Skeletal muscle cell (primary cell): ENCODE results near the gene ABAT.
"Not testable (repeated sequence)": the region's sequence is repeated elsewhere in the genome, so short reads cannot be mapped to it uniquely, and the experiment has no call there.

ENCODE experiments used
- DNase-seq: peaks from one replicate; pipeline ENCODE4 v3.0.0-alpha.2; 2010; ENCODE audit warnings: low read depth
- H3K4me3 ChIP-seq: 2 replicates; pipeline ENCODE4 v1.5.1; 2011; ENCODE audit warnings: low read depth, mild to moderate bottlenecking, control low read depth, low read length, moderate library complexity

The ABAT gene

DNA sequence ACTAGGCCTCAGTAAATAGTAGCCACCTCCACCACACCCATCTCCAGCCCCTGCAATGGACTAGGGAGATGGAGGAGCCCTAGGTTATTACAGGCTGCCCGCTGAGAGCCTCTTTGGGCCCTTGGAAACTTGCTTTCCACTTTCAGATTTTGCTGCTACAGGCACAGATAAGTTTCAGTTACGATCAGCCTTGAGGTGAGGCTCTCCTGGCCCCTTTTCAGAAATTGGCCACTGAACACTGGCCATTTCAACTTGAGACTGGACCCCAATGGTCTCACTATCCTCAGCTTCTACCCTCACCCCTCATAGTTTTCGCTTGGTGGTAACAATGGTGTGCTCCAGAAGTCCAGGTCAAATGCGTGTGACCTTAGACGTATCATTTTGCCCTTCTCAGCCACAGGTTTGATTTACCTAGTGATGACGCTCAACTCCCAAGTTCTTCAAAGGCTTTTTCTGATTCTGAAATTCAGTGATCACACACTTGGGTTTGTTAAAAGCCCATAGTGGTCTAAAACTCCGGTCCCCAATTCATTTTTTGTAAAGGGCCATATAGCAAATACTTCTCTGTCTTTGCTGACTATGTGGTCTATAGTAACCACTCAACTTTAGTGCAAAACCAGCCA lies 124.2 kb downstream of the ABAT start:
- DNase-seq: no peak
- H3K4me3 ChIP-seq: peak overlapping the region; percentile 88

DNA sequence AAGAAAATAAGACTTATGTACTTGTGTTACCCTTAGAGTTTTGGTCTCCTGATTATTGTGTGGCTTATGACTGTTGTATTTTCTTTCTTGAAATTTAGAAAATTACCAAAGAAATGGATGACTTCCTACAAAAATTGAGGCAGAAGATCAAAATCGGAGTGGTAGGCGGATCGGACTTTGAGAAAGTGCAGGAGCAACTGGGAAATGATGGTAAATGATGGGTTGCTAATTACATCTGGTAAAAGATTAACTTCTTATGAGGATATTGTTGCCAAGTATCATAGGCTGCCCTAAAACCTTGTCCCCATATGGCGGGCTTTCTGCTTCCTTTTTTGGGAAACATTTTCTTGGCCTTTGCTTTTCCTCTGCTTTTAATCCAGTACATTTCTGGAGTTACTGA lies 127.3 kb downstream of the ABAT start:
- no peak overlapping the region for H3K4me3 ChIP-seq
- DNase-seq: no peak

DNA sequence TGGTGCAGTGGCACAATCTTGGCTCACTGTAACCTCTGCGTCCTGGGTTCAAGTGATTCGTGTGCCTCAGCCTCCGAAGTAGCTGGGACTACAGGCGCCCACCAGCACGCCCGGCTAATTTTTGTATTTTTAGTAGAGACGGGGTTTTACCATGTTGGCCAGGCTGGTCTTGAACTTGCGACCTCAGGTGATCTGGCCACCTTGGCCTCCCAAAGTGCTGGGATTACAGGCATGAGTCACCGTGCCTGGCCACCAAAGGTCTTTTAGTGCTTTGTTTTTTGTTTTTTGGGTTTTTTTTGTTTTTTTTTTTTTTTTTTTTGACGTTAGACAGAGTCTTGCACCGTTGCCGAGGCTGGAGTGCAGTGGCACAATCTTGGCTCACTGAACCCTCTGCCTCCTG lies 129.3 kb downstream of the ABAT start:
- not testable (repeated sequence) for DNase-seq, H3K4me3 ChIP-seq

DNA sequence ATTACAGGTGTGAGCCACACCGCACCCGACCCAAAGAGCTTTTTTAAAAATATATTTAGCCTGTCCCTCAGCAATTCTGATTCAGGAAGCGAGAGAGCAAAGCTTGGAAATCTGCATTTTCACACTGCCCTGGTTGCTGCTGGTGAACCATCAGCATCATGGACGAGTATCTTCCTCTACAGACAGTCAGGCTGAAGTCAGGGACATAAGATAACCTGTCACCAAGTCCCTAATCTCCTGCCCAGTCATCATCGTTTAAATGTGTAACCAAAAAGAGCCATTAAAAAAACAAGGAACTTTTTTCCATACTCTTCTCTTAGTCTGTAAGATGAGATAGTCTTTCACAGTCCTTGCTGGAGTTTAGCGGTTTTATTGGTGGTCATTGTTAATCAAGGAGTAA lies 129.9 kb downstream of the ABAT start:
- no peak for DNase-seq
- H3K4me3 ChIP-seq: no peak overlapping the region

DNA sequence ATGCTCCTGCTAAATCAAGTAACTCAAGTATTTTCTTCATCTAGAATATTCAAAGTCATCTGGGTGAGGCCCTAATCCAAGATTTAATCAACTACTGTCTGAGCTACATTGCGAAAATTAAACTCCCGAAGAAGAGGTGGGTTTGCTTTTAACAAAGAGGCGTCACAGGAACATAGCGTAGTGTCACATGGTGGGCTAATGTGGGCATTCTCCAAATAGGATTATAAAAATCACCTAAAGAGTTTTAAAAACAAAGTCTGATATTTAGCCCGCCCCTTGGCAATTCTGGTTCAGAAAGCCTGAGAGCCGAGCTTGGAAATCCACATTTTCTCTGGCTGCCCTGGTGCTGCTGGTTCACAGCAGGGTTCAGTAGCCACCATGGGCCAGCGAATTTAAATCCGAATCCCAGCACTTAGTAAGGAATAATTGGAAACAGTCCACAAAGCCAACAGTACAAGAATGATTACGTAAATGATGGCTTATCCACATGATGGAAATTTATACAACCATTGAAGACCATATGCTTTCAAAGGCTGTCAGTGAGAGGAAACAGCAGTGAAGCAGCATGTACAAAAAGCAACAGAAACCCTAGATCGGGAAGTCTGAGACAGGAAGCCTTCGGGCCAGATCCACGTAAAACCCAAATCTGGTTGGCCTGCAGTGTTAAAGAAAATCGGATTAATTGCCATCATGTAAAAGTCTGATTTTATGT lies 132.0 kb downstream of the ABAT start:
- no peak overlapping the region for H3K4me3 ChIP-seq
- DNase-seq: no peak

DNA sequence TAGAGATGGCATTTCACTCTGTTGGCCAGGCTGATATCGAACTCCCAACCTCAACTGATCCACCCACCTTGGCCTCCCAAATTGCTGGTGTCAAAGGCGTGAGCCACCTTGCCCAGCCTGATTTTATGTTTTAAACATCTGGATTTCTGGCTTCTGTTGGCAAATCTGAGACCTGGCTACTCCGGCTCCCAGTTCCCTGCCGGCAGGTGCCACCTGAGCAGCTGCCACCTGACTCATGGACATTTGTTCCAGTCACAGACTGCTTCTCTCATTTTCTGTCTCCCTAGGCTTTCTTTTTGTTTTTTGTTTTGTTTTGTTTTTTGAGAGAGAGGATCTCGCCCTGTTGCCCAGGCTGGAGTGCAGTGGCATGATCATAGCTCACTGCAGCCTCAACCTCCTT lies 132.8 kb downstream of the ABAT start:
- no peak for DNase-seq
- H3K4me3 ChIP-seq: no peak overlapping the region

DNA sequence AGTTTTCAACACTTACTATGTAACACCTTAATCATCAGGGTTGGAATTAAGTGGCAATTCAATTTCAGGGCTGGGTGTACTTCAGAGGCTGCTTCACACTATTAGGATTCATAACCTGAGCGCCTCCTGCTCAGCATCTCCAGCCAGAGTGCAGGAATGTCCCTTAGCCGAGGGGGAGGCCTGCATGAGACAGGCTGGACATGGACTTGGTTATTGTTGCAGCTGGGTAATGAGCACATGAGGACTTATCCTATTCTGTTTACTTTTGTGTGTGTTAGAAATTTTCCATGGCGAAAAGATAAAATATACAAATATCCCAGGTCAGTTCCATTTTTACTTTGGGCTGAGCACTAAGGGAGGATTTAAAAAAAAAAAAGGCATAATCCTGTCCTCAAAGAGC lies 133.6 kb downstream of the ABAT start:
- no peak overlapping the region for H3K4me3 ChIP-seq
- DNase-seq: no peak

DNA sequence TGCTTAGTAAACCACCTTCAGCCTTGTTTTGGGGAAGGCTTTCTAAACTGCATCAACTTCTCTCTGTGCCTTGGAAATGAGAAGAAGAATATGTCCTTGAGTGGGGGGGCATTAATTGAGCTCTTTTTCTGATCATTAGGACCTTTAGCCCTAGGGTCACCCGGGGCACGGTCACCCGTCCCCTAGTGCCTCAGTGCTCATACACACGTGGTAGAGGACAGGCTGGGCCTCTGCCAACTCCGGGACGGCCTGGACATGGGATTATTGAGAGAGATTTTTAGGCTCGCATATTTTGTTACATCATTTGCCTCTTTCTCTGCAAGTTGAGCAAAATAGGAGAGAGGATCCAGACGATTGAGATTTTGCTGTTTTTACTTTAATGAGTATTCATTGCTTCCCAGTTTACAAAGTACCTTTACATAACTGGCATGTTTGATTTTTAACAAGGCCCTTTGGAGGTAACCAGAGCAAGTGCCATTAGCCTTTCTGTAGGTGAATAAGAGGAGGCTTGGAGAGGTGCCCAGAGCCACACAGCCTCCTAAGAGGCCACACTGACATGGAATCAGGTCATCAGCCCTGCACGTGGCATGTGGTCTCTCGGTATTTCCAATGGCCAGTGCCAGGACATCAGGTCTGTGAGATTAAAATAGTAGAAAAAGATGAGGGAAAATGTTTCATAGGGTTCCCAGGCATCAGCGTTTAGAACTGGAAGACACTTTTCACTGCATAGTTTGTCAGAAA lies 134.4 kb downstream of the ABAT start:
- DNase-seq: no peak
- no peak overlapping the region for H3K4me3 ChIP-seq

DNA sequence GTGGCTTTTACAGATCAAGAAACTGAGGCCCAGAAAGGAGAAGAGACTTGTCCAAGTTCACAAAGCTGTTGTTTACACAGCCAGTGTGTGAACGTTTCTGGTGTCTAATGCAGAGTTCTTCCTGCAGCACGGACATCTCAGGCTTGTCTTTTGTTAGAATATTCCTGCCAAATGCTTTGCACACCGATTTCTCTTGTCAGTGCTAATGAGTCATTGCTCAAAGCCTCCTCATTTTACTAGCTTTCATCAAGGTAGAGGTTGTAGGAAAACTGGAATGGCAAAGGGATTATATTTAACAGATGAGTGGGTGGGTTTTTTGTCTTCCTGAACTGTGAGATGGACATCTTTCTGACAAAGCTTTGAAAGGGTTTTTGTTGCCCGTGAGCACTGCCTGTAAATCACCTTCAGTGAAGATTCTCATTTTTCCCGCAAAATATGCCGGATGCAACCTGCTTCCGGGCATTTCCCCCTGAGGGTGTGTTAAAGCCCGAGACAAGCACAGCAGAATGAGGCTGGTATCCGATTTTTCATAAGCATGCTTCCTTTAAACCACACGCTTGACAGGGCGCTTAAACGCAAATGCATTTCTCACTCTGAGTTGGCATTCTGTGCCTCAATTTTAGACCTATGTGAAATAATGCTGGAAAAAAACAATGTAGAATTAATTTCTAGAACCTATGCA lies 137.9 kb downstream of the ABAT start:
- no peak overlapping the region for H3K4me3 ChIP-seq
- no peak for DNase-seq

DNA sequence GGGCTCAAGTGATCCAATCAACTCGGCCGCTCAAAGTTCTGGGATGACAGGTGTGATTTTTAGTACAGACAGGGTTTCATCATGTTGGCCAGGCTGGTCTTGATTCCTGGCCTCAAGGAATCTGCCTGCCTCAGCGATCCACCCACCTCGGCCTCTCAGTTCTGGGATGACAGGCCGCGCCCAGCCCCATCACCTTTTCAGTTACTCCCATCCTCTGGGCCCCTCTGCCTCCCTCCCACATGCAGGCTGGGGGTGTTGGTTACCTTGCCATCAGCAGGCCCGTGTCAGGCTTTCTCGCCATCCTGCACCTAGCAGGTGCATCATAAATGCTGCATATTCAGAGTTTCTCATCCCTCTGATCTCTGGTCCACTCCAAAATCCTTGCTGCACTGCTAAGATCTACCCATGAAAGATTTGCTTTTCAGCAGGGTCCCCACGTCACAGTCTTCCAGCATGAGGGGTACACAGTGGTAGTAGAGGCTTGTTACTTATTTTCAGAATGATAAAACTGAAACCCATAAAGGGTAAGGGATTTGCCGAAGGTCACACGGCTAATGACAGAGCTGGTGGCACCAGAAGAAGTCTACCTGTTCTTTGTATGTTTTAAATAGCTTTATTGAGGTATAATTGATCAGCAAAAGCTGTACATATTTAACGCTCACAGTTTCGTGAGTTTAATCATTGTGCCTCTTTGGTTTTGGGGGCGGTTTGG lies 139.8 kb downstream of the ABAT start:
- no peak overlapping the region for H3K4me3 ChIP-seq
- DNase-seq: no peak

DNA sequence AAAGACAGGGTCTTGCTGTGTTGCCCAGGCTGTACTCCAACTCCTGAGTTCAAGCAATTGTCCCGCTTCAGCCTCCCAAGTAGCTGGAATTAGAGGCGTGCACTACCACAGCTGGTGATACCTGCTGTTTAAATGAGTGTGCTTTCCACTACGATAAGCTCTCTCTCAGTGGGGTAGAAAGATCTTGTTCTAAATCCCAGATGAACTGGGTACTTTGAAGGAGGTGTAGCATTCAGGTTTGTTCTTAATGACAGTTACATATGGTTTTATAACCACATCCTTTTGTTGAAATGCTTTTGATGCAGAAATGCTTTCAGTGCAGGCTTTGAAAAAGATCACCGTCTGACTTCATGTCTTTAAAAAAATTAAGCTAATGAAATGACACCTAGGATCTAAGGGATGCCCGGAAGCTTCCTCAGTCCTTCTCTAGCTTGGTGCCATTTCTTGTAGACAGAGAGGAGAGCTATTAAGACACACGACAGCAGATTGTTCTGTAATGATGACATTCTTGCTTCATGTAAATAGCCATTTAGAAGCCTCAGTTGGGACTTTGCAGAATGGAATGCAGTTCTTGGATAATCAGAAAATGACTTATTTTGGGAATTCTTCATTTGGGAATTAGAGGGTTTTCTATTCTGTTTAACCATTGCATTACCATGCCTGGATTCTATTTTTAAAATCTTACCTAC lies 142.7 kb downstream of the ABAT start:
- H3K4me3 ChIP-seq: no peak overlapping the region
- DNase-seq: no peak

DNA sequence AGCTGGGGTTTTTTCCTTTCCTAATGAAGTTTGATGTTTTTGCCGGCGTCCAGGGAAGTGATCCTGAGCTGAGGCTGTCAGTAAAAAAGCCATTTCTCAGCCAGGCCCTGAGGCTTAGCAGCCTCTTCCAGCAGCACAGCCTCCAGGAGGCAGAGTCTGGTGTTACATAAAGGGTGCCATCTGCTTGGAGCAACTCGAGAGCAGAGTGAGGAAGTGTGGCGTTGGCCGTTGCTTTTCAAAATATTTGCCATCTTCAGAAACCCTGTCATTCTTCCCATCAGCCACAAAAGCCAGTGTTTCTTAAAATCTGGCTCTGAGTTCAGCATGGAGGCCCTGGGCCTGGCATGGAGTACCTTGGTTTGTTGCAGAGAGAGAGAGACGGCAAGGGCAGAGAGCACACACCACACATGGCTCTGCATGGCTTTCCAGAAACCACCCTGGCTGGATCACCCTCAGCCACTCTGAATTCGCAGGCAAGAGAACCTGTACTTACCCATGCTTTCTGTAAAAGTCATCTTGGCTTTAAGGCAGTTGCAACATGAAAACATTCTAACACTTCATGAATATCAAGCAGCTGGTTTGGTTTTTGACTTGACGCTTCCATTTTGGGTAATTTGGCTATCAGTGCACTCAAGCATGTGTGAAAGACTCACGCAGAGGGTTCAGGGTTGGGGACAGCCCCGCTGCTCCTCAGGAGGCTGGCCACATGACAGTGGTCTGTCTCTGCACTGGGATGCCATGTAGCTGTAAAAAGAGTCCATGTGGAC lies 144.3 kb downstream of the ABAT start:
- no peak overlapping the region for H3K4me3 ChIP-seq
- DNase-seq: no peak

DNA sequence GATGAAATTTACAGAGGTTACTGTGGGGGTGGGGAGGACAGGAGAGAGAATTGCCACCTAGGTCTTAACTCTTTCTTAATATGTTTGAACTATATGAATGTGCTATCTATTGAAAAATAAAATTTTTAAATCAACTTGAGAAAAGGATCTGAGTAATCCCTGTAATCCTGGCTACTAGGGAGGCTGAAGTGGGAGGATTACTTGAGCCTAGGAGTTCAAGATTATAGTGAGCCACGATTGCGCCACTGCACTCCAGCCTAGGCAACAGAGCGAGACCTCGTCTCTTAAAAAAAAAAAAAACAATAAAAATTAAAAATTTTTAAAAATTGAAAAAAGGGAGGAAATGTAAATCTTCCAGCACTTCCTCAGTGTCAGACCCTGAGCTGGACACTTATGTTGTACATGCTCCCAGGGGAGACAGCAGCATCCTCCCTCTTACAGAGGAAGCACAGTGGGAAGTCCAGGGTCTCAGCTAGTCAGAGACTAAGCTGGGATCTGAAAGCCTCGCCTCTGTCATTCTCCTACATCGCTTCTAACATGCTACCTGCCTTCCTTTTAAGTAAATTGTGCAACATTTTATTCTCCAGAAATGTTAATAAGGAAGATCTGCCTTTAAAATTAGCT lies 145.1 kb downstream of the ABAT start:
- H3K4me3 ChIP-seq: no peak overlapping the region
- DNase-seq: no peak

DNA sequence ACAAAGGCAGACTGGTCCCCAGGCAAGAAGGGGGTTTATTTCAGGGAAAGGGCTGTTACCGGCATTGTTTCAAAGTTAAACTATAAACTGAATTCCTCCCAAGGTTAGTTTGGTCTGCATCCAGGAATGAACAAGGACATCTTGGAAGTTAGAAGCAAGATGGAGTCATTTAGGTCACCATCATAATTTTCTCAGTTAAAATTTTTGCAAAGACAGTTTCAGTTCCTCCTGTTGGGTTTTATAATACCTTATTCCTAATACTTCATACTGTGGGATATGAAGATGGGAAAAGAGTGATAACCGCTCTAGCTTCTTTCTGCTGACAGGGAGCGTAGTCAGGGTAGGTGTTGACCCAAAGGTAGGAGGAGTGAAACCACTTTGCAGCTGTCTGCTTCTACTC lies 148.0 kb downstream of the ABAT start:
- H3K4me3 ChIP-seq: no peak overlapping the region
- DNase-seq: no peak

DNA sequence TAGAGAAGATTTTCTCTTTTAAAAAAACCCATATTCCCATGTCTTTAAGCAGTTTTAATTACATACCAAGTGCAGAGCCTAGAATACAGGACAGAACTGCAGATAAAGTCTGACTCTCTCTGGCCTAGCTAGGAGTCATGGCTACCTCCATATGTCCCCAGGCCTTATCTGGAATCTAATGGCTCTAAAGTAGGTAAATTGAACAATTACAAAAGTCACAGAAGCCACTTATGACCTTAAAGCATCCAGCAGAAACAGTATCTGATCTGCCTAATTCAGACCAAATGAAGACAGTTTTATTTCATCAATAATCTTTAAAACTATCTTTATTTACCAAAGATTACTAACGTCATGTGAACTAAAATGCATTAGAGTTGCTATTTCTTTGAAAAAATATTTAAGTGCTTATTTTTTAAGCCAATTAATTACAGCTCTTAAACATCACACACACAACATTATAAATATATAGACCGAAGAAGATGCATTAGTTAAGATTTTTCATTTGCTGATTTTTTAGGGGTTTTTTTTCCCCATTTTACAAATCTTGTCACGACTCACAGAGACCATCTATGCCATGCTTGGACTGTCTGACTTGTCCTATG lies 152.0 kb downstream of the ABAT start:
- no peak for DNase-seq
- H3K4me3 ChIP-seq: no peak overlapping the region

DNA sequence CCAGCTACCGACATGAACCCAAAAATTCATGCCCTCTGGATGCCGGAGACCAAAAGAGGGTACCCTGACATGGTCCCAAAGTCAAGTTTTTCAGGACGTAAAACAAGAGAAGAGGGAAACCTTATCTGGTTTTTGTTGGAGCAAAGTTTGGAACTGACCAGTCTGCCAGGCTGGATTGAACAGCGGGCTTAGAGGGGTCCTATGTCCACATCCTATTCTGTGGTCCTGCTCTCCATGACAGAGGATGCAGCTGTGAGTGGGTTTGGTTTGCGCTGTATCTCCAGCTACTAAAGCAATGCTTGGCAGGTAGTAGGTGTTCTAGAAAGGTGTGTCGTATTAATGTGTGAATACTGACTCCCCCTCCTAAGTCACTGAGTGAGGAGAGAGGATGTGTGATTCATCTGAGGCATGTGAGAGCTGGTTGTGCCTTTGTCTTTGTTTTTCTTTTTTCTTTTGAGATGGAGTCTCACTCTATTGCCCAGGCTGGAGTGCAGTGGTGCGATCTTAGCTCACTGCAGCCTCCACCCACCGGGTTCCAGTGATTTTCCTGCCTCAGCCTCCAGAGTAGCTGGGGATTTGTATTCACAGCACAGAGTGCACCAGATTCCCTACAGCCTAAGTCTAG lies 154.2 kb downstream of the ABAT start:
- no peak for DNase-seq
- no peak overlapping the region for H3K4me3 ChIP-seq

DNA sequence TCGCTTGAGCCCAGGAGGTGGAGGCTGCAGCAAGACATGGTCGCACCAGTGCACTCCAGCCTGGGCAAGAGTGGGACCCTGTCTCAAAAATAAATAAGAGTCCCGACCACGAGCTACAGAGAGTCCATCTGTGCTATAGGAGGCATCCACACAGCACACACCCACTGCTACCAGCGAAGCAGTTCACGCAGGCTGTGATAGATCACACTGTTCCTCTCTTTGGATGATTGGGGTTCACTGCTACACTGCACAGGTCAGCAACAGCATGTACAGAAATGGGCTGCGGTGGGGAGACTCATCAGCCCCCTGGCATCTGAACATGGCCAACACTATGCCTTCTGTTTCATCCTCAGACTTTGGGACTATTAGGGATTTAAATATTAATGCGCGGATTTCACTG lies 157.0 kb downstream of the ABAT start:
- H3K4me3 ChIP-seq: no peak overlapping the region
- DNase-seq: no peak
